Measurements from ENCODE around the gene ERICH4.
"Not testable (repeated sequence)": the region's sequence is repeated elsewhere in the genome, so short reads cannot be mapped to it uniquely, and the experiment has no call there.

Gene ERICH4

GRCh38 chr19:41480336-41480735 lies 37.4 kb downstream of the ERICH4 start:
- Histone ChIP-seq H2BK5ac (ENCODE audit: low read depth, low read length, poor library complexity) (no peak overlapping the region), H3K27me3 (ENCODE audit: insufficient read depth, low read length) (peaks cover 2% of the 10 kb centered on the region), H3K9me3 (ENCODE audit: insufficient read depth, low read depth, low read length) (peaks cover 29% of the 10 kb centered on the region), H4K91ac (ENCODE audit: low read depth, low read length) (no peak overlapping the region), H3K27ac (ENCODE audit: low read depth, low read length) (no peak overlapping the region), H2AFZ (ENCODE audit: insufficient read depth, low read length, poor library complexity) (no peak overlapping the region), H3K36me3 (ENCODE audit: control insufficient read depth in 1 of 2, insufficient read depth in 2 of 2, low read length in 2 of 2) (no peaks in the 10 kb centered on the region), H2BK12ac (ENCODE audit: low read length) (no peak overlapping the region), H2AK5ac (ENCODE audit: low read length) (no peak overlapping the region), H3K18ac (ENCODE audit: low read length) (no peak overlapping the region), H3K79me2 (ENCODE audit: control insufficient read depth, insufficient read depth, low read length, poor library complexity) (no peaks in the 10 kb centered on the region), H3K23ac (ENCODE audit: low read length) (no peak overlapping the region), H3K14ac (ENCODE audit: low read length) (no peak overlapping the region), H4K12ac (ENCODE audit: low read depth, low read length) (no peak overlapping the region), H3K9ac (ENCODE audit: low read length) (no peak overlapping the region), H4K8ac (ENCODE audit: low read depth, low read length) (no peak overlapping the region), H3K4me1 (ENCODE audit: control insufficient read depth in 1 of 2, insufficient read depth in 2 of 2, low read length in 2 of 2) (no peaks in the 10 kb centered on the region), H3K4ac (ENCODE audit: low read depth, low read length) (no peak overlapping the region), H3K4me2 (ENCODE audit: low read length) (no peak overlapping the region), H2BK120ac (ENCODE audit: insufficient read depth, low read length, poor library complexity) (no peak overlapping the region), H3K79me1 (ENCODE audit: low read length) (no peaks in the 10 kb centered on the region), H3K4me3 (ENCODE audit: low read depth, low read length) (no peak overlapping the region)
- WGBS (ENCODE audit: extremely low coverage, insufficient coverage, insufficient read length): no CpG with 5 or more reads among the region's 12 CpGs
- DNase-seq: no peak

- Histone ChIP-seq H2BK12ac (ENCODE audit: low read length) (no peak overlapping the region), H3K9me3 (ENCODE audit: insufficient read depth, low read depth, low read length) (peaks cover 27% of the 10 kb centered on the region), H3K27ac (ENCODE audit: low read depth, low read length) (no peak overlapping the region), H3K27me3 (ENCODE audit: insufficient read depth, low read length) (no peaks in the 10 kb centered on the region), H2BK5ac (ENCODE audit: low read depth, low read length, poor library complexity) (no peak overlapping the region), H2BK120ac (ENCODE audit: insufficient read depth, low read length, poor library complexity) (no peak overlapping the region), H3K4me3 (ENCODE audit: low read depth, low read length) (no peak overlapping the region), H3K79me2 (ENCODE audit: control insufficient read depth, insufficient read depth, low read length, poor library complexity) (no peaks in the 10 kb centered on the region), H4K8ac (ENCODE audit: low read depth, low read length) (no peak overlapping the region), H4K12ac (ENCODE audit: low read depth, low read length) (no peak overlapping the region), H3K18ac (ENCODE audit: low read length) (no peak overlapping the region), H2AK5ac (ENCODE audit: low read length) (no peak overlapping the region), H3K23ac (ENCODE audit: low read length) (no peak overlapping the region), H3K4me2 (ENCODE audit: low read length) (no peak overlapping the region), H3K4me1 (ENCODE audit: control insufficient read depth in 1 of 2, insufficient read depth in 2 of 2, low read length in 2 of 2) (no peaks in the 10 kb centered on the region), H3K79me1 (ENCODE audit: low read length) (no peaks in the 10 kb centered on the region), H3K9ac (ENCODE audit: low read length) (no peak overlapping the region), H4K91ac (ENCODE audit: low read depth, low read length) (no peak overlapping the region), H3K36me3 (ENCODE audit: control insufficient read depth in 1 of 2, insufficient read depth in 2 of 2, low read length in 2 of 2) (no peaks in the 10 kb centered on the region), H3K4ac (ENCODE audit: low read depth, low read length) (no peak overlapping the region), H3K14ac (ENCODE audit: low read length) (no peak overlapping the region), H2AFZ (ENCODE audit: insufficient read depth, low read length, poor library complexity) (no peak overlapping the region)
- no CpG with 5 or more reads among the region's 4 CpGs for WGBS (ENCODE audit: extremely low coverage, insufficient coverage, insufficient read length)
- no peak for DNase-seq
Measured at GRCh38 chr19:41484822-41485221, 41.9 kb downstream of the ERICH4 start.

GRCh38 chr19:41486953-41487352 lies 44.0 kb downstream of the ERICH4 start:
- not testable (repeated sequence) for H3K79me2 ChIP-seq (ENCODE audit: control insufficient read depth, insufficient read depth, low read length, poor library complexity); H2BK12ac ChIP-seq (ENCODE audit: low read length); H3K4me2 ChIP-seq (ENCODE audit: low read length); H4K12ac ChIP-seq (ENCODE audit: low read depth, low read length); H4K91ac ChIP-seq (ENCODE audit: low read depth, low read length); H3K4me1 ChIP-seq (ENCODE audit: control insufficient read depth in 1 of 2, insufficient read depth in 2 of 2, low read length in 2 of 2); H2AFZ ChIP-seq (ENCODE audit: insufficient read depth, low read length, poor library complexity); H2BK5ac ChIP-seq (ENCODE audit: low read depth, low read length, poor library complexity); DNase-seq; H3K18ac ChIP-seq (ENCODE audit: low read length); H2AK5ac ChIP-seq (ENCODE audit: low read length); H3K36me3 ChIP-seq (ENCODE audit: control insufficient read depth in 1 of 2, insufficient read depth in 2 of 2, low read length in 2 of 2); H3K27me3 ChIP-seq (ENCODE audit: insufficient read depth, low read length); H3K27ac ChIP-seq (ENCODE audit: low read depth, low read length); H2BK120ac ChIP-seq (ENCODE audit: insufficient read depth, low read length, poor library complexity); H3K79me1 ChIP-seq (ENCODE audit: low read length); H3K4ac ChIP-seq (ENCODE audit: low read depth, low read length); H4K8ac ChIP-seq (ENCODE audit: low read depth, low read length); H3K4me3 ChIP-seq (ENCODE audit: low read depth, low read length); H3K9ac ChIP-seq (ENCODE audit: low read length); H3K23ac ChIP-seq (ENCODE audit: low read length); H3K14ac ChIP-seq (ENCODE audit: low read length)
- H3K9me3 ChIP-seq (ENCODE audit: insufficient read depth, low read depth, low read length): peaks cover 19% of the 10 kb centered on the region
- no CpG with 5 or more reads among the region's 4 CpGs for WGBS (ENCODE audit: extremely low coverage, insufficient coverage, insufficient read length)

DNA sequence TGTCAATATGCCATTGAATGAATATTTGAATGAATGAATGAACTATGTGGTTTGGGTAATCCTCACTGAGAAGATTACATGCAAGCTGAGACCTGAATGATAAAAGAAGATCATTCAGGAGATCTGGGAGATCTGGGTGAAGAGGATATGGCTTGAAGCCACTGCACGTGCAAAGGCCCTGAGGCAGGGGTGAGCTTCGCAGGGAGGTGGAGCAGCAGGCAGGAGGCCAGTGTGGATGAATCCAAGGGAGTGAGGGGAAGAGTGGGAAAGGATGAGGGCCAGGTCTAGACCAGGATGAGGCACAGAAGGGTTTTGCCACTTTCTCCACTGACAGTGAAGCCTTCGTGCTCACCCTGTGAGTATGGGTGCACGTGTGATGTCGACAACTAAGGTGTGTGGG lies 49.9 kb downstream of the ERICH4 start:
- Histone ChIP-seq H2AFZ (ENCODE audit: insufficient read depth, low read length, poor library complexity) (no peak overlapping the region), H3K4me3 (ENCODE audit: low read depth, low read length) (no peak overlapping the region), H3K27me3 (ENCODE audit: insufficient read depth, low read length) (no peaks in the 10 kb centered on the region), H4K8ac (ENCODE audit: low read depth, low read length) (no peak overlapping the region), H2AK5ac (ENCODE audit: low read length) (no peak overlapping the region), H3K36me3 (ENCODE audit: control insufficient read depth in 1 of 2, insufficient read depth in 2 of 2, low read length in 2 of 2) (no peaks in the 10 kb centered on the region), H3K4me2 (ENCODE audit: low read length) (no peak overlapping the region), H3K9ac (ENCODE audit: low read length) (no peak overlapping the region), H4K91ac (ENCODE audit: low read depth, low read length) (no peak overlapping the region), H3K27ac (ENCODE audit: low read depth, low read length) (no peak overlapping the region), H3K18ac (ENCODE audit: low read length) (no peak overlapping the region), H3K79me1 (ENCODE audit: low read length) (no peaks in the 10 kb centered on the region), H3K4me1 (ENCODE audit: control insufficient read depth in 1 of 2, insufficient read depth in 2 of 2, low read length in 2 of 2) (no peaks in the 10 kb centered on the region), H3K9me3 (ENCODE audit: insufficient read depth, low read depth, low read length) (peaks cover 16% of the 10 kb centered on the region), H3K23ac (ENCODE audit: low read length) (no peak overlapping the region), H2BK120ac (ENCODE audit: insufficient read depth, low read length, poor library complexity) (no peak overlapping the region), H4K12ac (ENCODE audit: low read depth, low read length) (no peak overlapping the region), H2BK12ac (ENCODE audit: low read length) (no peak overlapping the region), H2BK5ac (ENCODE audit: low read depth, low read length, poor library complexity) (no peak overlapping the region), H3K14ac (ENCODE audit: low read length) (no peak overlapping the region), H3K79me2 (ENCODE audit: control insufficient read depth, insufficient read depth, low read length, poor library complexity) (no peaks in the 10 kb centered on the region), H3K4ac (ENCODE audit: low read depth, low read length) (no peak overlapping the region)
- no CpG with 5 or more reads among the region's 5 CpGs for WGBS (ENCODE audit: extremely low coverage, insufficient coverage, insufficient read length)
- DNase-seq: no peak

Data from trophoblast cell (in vitro differentiated cells and primary cell).